ENCODE results near the gene TMEM97.
"Not testable (repeated sequence)": the region's sequence is repeated elsewhere in the genome, so short reads cannot be mapped to it uniquely, and the experiment has no call there.

The TMEM97 gene

GRCh38 chr17:28338769-28339212 lies 19.8 kb downstream of the TMEM97 start:
- DNase-seq = not testable (repeated sequence)

- DNase-seq = no peak
These were observed 20.4 kb downstream of the TMEM97 start for GRCh38 chr17:28339431-28339830.

DNA sequence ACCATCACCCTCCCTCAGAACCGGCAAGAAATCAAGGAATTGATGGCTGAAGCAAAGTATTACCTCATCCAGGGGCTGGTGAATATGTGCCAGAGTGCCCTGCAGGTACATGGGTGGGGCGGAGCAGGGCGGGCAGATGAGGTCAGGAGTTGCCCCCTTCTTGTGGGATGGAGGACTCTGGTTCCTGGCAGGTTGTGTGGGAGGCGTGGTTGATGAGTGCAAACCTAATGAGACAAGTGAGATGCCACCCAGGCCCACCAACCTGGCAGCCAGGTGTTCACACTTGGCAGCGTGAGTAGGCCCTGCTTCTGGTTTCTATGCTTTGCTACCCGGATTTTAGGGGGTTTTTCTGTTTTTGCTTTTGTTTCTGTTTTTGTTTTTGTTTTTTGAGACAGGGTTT lies 21.4 kb downstream of the TMEM97 start:
- no peak for DNase-seq

- no peak for DNase-seq
These were observed 22.5 kb downstream of the TMEM97 start for GRCh38 chr17:28341516-28341915.

- DNase-seq = no peak
These were observed 23.3 kb downstream of the TMEM97 start for GRCh38 chr17:28342313-28342712.

DNA sequence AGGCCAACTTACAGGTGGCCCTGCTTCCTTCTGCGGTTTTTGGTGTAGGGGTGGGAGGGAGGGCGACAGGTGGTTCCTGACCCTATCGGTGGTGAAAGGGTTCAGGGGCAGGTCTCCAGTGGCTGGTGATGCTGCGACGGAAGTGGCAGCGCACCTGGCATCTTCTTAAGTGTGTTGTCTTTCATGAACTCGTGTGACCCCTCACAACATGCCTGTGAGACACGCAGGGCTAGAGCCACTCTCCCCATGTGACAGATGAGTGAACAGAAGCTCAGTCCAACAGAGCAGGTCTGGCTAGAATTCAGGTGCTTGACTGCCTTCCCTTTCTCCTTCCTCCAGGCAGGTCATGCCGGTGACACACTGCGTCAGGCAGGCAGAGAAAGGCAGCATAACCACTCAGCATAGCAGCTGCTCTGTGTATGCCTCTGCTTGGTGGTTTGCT lies 24.5 kb downstream of the TMEM97 start:
- DNase-seq = no peak

GRCh38 chr17:28344011-28344410 lies 25.0 kb downstream of the TMEM97 start:
- DNase-seq = no peak

- DNase-seq = no peak
These were observed 25.5 kb downstream of the TMEM97 start for GRCh38 chr17:28344435-28344901.

DNA sequence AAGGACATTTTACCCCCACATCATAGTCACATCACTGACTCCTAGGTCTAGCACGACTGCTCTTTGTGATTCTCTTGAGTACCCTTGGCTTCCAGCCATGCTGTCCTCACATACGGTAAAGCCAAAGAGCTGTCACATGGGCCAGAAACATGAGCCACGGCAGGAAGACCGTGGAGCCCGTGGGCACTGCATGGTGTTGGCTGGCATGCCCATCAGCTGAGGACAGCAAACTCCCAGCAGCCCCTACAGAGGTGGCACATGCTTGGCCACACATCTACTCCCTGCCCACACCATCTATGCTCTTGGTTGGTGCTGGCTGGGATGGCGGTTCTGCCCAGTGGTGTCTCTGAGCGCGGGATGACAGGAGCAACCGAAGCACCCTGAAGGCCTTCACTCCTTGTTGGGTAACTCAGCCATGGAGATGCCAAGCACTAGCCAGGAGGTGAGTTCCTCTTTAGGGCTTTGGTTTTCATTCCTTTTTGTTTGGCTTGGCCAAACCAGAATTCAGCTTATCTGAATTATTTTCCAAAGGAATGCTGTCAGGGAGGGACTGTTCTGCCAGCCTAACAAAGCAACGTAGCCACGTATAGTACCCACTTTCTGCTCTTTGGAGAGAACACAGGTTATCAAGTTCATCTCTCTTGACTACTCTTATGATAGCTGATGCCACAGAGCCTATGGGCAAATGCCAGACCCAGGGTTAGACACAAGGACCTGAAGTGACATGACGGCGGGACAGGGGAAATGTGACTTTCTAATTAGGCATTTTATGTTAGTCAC lies 26.6 kb downstream of the TMEM97 start:
- no peak for DNase-seq

GRCh38 chr17:28346199-28346580 lies 27.2 kb downstream of the TMEM97 start:
- no peak for DNase-seq

DNA sequence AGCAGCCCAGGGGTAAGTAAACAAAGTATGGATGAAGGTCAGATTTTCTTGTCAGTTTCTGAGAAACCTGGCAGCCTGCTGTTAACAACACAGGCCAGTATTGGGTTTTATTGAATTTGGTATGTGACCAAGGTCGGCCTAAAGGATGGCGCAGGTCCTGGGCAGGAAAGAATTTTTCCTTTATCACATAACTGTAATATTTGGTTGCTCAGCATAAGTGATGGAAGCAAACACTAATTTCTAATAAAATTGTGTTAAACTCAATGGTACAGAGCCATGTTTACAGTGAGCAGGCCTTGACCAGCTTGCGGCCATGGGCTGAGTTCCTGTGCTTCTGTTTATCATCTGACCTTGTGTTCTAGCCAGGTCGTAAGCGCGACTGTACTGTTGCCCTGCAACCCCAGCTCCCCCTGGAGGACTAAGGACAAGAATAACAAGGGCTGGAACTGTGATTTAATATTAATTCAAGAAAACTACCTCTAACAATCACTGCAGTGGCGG lies 27.8 kb downstream of the TMEM97 start:
- no peak for DNase-seq

GRCh38 chr17:28347261-28347891 lies 28.4 kb downstream of the TMEM97 start:
- DNase-seq = no peak

- DNase-seq = no peak
These were observed 30.0 kb downstream of the TMEM97 start for GRCh38 chr17:28348979-28349378.

- no peak for DNase-seq
These were observed 31.3 kb downstream of the TMEM97 start for GRCh38 chr17:28350271-28350670.

- no peak for DNase-seq
These were observed 38.3 kb downstream of the TMEM97 start, which contains the start of gene POLDIP2 for GRCh38 chr17:28357061-28357900. Gene POLDIP2 (minus strand): TSS chr17:28357527. CDS start chr17:28357448, 79 bp downstream.

GRCh38 chr17:28357901-28358197 lies 38.8 kb downstream of the TMEM97 start:
- no peak for DNase-seq

GRCh38 chr17:28363186-28363585 lies 44.2 kb downstream of the TMEM97 start:
- no peak for DNase-seq

DNA sequence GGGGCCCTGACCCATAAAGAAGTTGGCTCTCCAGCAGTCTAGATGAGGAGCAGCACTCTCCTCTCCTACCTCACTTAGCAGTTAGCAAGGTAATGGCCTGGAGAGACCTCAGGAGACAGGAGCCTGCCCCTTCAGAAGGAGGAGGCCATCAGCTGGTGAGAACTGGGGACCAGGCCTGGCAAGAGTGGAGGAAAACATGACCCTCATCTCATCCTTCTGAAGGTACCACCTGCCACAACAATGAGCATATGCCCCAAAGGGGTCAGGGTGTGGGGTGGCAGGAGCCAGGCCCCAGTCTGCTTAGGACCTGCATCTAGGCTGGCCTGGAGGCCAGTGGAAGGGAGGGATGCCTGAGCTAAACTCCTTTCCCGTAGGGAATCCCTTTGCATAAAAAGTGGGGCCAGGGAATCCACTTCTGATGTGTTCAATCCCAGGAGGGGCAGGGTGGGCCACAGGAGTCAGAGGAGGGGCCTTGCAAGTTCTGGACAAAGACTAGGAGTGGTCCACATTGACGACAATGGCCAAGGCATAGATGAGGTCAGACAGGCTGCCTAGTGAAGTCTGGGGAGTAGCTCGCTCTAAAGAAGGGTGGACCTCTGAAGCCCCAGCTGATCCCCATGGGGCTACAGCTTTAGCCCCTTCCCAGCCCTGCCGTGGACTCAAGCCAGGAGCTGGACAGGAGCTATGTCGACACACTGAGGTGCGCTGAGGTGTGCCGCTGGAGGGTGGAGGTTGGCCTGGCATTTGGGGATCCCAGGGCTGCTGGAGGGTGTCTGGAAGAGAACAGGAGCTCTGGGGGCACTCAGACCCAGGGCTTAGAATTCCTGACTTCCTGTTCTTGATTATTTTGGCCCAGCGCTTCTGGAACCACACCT lies 45.0 kb downstream of the TMEM97 start:
- DNase-seq = no peak

GRCh38 chr17:28364665-28365363 lies 45.8 kb downstream of the TMEM97 start, which contains the start of gene SEBOX:
Gene SEBOX (minus strand): TSS chr17:28365199. CDS start chr17:28365151, 48 bp downstream.
- no peak for DNase-seq

- DNase-seq = no peak
These were observed 46.5 kb downstream of the TMEM97 start for GRCh38 chr17:28365487-28365886.

DNA sequence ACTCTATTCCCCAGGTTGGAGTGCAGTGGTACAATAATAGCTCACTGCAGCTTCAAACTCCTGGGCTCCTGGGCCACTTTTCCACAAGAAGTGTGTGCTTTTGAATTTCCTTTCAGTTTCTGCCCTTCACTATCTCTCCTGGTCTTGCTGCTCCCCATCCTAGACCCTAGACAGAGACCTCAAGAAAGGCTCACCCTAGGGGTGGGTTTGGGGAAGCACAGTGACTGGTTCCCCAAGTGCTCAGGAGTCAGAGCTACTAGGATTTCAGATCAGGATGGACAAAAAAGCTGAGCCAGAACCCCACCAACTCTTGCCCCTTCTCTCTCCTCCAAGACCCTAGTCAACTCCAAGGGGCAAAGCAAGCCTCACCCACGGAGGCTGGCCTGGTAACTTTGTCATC lies 47.6 kb downstream of the TMEM97 start:
- no peak for DNase-seq
